Measurements from ENCODE around the gene ROMO1.

The ROMO1 gene

DNA sequence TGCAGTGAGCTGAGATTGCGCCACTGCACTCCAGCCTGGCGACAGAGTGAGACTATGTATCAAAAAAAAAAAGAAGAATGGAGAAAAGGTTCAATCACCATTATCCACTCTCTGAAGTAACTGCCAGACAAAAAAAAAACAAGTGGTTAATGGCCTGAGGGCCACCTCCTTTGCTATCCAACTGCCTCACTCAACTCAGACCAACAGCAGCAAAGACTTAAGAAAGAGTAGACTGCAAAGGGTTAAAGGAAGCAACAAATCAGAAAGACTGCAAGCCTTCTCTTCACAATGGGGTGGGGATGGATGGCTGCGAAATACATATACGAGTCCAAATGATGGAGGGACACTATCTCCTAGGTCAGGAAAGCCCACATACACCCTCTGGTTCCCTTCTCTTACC is 3.2 kb upstream of the ROMO1 start:
- H3K4me3 ChIP-seq (replicated peaks in 1 of 2; ENCODE audit: low read depth in 2 of 2, low read length in 2 of 2), result no peak overlapping the region
- DNase-seq (ENCODE audit: low read depth in 2 of 2), result no peak
- no peak for TF ChIP-seq CTCF (IDR thresholded peaks at IDR 0.05; ENCODE audit: low read depth, low read length)

DNA sequence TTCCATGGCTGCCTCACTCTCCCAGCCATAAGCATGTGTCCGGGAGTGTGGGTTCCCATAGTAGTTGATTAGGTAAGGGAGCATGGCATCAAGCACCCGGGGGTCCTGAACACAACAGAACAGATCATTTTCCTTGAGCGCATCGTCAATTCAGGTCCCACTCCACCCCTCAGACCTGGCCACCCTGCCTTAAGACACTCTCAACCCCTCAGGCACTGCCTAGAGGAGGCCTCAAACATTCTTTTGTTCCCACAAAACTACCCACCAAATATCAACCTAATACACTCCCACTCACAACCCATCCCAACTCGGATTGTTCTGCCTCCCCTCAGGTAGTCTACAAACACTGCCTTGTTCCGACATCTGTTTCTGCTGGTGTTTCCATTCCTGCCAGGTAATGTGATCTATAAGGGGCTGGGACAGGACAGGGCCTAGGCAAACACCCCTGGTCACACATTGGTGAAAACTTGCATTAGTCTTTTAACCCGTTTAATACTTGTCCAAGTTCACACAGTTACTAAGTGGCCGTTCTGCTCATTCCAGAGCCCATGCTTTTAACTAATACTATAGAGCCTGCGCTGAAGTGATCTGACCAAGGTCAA is 1.4 kb upstream of the ROMO1 start:
- no peak for DNase-seq (ENCODE audit: low read depth in 2 of 2)
- peak overlapping the region in 1 of 2 donors; percentile 98 for H3K4me3 ChIP-seq (replicated peaks in 1 of 2; ENCODE audit: low read depth in 2 of 2, low read length in 2 of 2)
- TF ChIP-seq CTCF (IDR thresholded peaks at IDR 0.05; ENCODE audit: low read depth, low read length), result no peak

- H3K4me3 ChIP-seq (replicated peaks in 1 of 2; ENCODE audit: low read depth in 2 of 2, low read length in 2 of 2), result peak overlapping the region; percentile 98 to 100
- no peak for DNase-seq (ENCODE audit: low read depth in 2 of 2)
- TF ChIP-seq CTCF (IDR thresholded peaks at IDR 0.05; ENCODE audit: low read depth, low read length), result no peak
These were observed 693 bp upstream of the ROMO1 start for GRCh38 chr20:35698298-35699126.

DNA sequence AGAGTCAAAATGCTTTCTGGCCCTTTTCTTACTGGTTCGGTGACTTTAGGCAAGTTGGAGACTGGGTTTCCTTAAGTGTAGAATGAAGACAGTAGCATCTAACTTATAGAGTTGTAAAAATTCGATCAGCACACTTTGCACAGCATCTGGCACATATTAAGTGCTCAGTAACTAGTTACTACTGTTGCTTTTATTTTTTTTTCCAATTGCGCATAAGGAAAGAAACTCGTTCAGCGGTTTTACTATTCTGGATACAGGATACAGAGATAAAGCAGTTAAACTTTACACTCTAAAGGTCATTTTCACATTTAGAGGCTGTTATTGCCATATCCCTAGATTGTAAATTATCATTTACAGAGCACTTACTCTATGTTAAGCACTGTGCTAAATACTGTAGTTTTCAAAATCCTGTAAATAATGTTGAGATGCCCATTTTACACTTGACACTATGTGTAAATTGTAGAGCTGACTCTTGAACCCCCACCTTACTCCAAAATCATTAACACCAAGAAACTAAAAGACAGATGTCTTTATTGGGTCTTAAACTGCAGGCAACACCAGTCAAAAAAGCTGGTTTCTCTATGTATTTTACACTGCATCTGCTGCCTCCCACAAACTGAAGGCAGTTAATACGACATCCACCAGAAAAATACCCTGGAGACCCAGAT is 886 bp downstream of the ROMO1 start:
- no peak for DNase-seq (ENCODE audit: low read depth in 2 of 2)
- no peak for TF ChIP-seq CTCF (IDR thresholded peaks at IDR 0.05; ENCODE audit: low read depth, low read length)
- H3K4me3 ChIP-seq (replicated peaks in 1 of 2; ENCODE audit: low read depth in 2 of 2, low read length in 2 of 2), result peak overlapping the region; percentile 98 to 100

GRCh38 chr20:35700625-35701148 is 1.5 kb downstream of the ROMO1 start:
- H3K4me3 ChIP-seq (replicated peaks in 1 of 2; ENCODE audit: low read depth in 2 of 2, low read length in 2 of 2), result peak overlapping the region in 1 of 2 donors; percentile 4
- no peak for TF ChIP-seq CTCF (IDR thresholded peaks at IDR 0.05; ENCODE audit: low read depth, low read length)
- no peak for DNase-seq (ENCODE audit: low read depth in 2 of 2)

- peak in 1 of 2 donors; percentile 47 for DNase-seq (ENCODE audit: low read depth in 2 of 2)
- H3K4me3 ChIP-seq (replicated peaks in 1 of 2; ENCODE audit: low read depth in 2 of 2, low read length in 2 of 2), result no peak overlapping the region
- no peak for TF ChIP-seq CTCF (IDR thresholded peaks at IDR 0.05; ENCODE audit: low read depth, low read length)
These were observed 3.0 kb downstream of the ROMO1 start for GRCh38 chr20:35702051-35702823.
